Measurements from ENCODE around the gene LHFPL4. TPM values are rescaled to one million over a fixed set of nuclear protein-coding genes. Genes with fewer than 3 reads are reported as not detected.
"Not testable (repeated sequence)": the region's sequence is repeated elsewhere in the genome, so short reads cannot be mapped to it uniquely, and the experiment has no call there.

Gene LHFPL4
- total and polyA plus RNA-seq, 7 experiments from 2014 or later, result 0.08 to 0.13 TPM; not detected in 5

DNA sequence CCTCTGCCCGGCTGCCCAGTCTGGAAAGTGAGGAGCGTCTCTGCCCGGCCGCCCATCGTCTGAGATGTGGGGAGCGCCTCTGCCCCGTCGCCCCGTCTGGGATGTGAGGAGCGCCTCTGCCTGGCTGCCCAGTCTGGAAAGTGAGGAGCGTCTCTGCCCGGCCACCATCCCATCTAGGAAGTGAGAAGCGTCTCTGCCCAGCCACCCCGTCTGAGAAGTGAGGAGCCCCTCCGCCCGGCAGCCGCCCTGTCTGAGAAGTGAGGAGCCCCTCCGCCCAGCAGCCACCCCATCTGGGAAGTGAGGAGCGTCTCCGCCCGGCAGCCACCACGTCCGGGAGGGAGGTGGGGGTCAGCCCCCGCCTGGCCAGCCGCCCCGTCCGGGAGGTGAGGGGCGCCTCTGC is 38.2 kb upstream of the LHFPL4 start:
- H3K27me3 Mint-ChIP-seq, result peaks cover 0 to 20% (median 5%) of the 10 kb centered on the region in 5 donors
- ATAC-seq; H3K9me3 Mint-ChIP-seq; DNase-seq; H3K27ac Mint-ChIP-seq; H3K4me1 ChIP-seq (ENCODE audit: control insufficient read depth in 2 of 2, insufficient read depth in 2 of 2, low read length in 2 of 2); H3K4me3 ChIP-seq (ENCODE audit: low read length); H3K36me3 Mint-ChIP-seq; H3K9me3 ChIP-seq (ENCODE audit: control insufficient read depth in 2 of 3, low read length in 3 of 3); intact Hi-C loops (cut with micrococcal nuclease); H3K36me3 ChIP-seq (ENCODE audit: control insufficient read depth in 2 of 3, insufficient read depth in 3 of 3, low read length in 3 of 3); POLR2A ChIA-PET; H3K27ac ChIP-seq (ENCODE audit: low read depth, low read length); H3K4me1 Mint-ChIP-seq; H3K27me3 ChIP-seq (ENCODE audit: control insufficient read depth in 2 of 2, insufficient read depth in 2 of 2, low read length in 2 of 2); H3K4me3 Mint-ChIP-seq: not testable (repeated sequence)
- CTCF ChIA-PET, result interaction anchor here (0.6 kb wide), 1 partner anchor 9 kb away, joined by 4 read pairs; no protein-coding TSS in a partner anchor

DNA sequence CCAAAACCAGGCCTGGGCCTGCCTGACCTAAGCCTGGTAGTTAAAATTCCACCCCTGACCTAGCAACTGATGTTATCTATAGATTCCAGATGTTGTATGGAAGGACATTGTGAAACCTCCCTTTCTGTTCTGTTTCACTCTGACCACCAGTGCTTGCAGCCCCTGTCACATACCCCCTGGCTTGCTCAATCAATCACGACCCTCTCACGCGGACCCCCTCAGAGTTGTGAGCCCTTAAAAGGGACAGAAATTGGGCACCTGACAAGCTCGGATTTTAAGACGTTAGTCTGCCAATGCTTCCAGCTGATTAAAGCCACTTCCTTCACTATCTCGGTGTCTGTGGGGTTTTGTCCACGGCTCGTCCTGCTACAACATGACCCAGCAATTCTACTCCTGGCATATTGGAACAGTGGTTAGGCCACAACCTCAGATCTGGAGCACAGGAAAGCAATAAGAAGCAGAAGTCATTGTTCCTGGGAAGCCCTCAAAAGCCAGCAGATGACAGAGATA is 36.7 kb upstream of the LHFPL4 start:
- no peaks in the 10 kb centered on the region for H3K9me3 ChIP-seq (ENCODE audit: control insufficient read depth in 2 of 3, low read length in 3 of 3)
- no peak overlapping the region for H3K4me3 Mint-ChIP-seq

DNA sequence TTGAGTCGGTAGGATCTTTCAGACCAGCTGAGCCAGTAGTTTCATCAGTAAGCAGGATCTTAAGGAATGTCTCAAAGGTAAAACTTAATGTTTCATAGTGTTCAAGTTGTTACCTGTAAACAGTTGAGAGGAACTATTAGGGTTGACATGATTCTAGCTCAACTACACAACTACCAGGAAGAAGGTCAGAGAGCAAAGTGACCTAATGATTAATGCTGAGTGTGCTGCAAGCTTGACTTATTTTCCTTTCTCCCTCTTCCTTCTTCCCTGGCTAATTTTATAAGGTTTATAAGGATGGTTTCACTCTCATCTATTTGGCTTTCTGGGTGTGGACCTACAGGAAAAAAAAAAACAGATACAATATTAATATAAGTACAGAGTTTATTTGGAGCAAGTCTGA is 30.2 kb upstream of the LHFPL4 start:
- Histone ChIP-seq H3K4me3 (ENCODE audit: low read length) (no peak overlapping the region), H3K36me3 (ENCODE audit: control insufficient read depth in 2 of 3, insufficient read depth in 3 of 3, low read length in 3 of 3) (no peaks in the 10 kb centered on the region), H3K27me3 (ENCODE audit: control insufficient read depth in 2 of 2, insufficient read depth in 2 of 2, low read length in 2 of 2) (no peaks in the 10 kb centered on the region), H3K9me3 (ENCODE audit: control insufficient read depth in 2 of 3, low read length in 3 of 3) (peaks cover 0 to 5% (median 0%) of the 10 kb centered on the region in 3 experiments), H3K4me1 (ENCODE audit: control insufficient read depth in 2 of 2, insufficient read depth in 2 of 2, low read length in 2 of 2) (no peaks in the 10 kb centered on the region), H3K27ac (ENCODE audit: low read depth, low read length) (no peak overlapping the region)
- intact Hi-C loops (cut with micrococcal nuclease), result no loop called here
- Mint-ChIP-seq H3K9me3 (peaks cover 0 to 18% (median 6%) of the 10 kb centered on the region in 11 donors), H3K27ac (no peak overlapping the region), H3K4me3 (no peak overlapping the region), H3K4me1 (no peaks in the 10 kb centered on the region), H3K27me3 (peaks cover 0 to 6% (median 0%) of the 10 kb centered on the region in 5 donors), H3K36me3 (no peaks in the 10 kb centered on the region)
- ChIA-PET POLR2A (no interaction called here), CTCF (interaction anchor here (0.6 kb wide), 1 partner anchor 613 kb away, joined by 3 read pairs; no protein-coding TSS in a partner anchor)
- DNase-seq (no peak), ATAC-seq (no peak)

More for the DNA sequence above, 36.7 kb upstream of the LHFPL4 start:
- CTCF ChIA-PET, result no interaction called here
- H3K27me3 ChIP-seq (ENCODE audit: control insufficient read depth in 2 of 2, insufficient read depth in 2 of 2, low read length in 2 of 2), result no peaks in the 10 kb centered on the region
- no peak for ATAC-seq
- no peak for DNase-seq
- H3K36me3 ChIP-seq (ENCODE audit: control insufficient read depth in 2 of 3, insufficient read depth in 3 of 3, low read length in 3 of 3), result no peaks in the 10 kb centered on the region
- peaks cover 0 to 20% (median 6%) of the 10 kb centered on the region in 5 donors for H3K27me3 Mint-ChIP-seq
- H3K4me1 ChIP-seq (ENCODE audit: control insufficient read depth in 2 of 2, insufficient read depth in 2 of 2, low read length in 2 of 2), result no peaks in the 10 kb centered on the region
- no peak overlapping the region for H3K27ac ChIP-seq (ENCODE audit: low read depth, low read length)
- H3K4me1 Mint-ChIP-seq, result peaks cover 0 to 3% (median 0%) of the 10 kb centered on the region in 7 donors
- no peaks in the 10 kb centered on the region for H3K36me3 Mint-ChIP-seq
- H3K9me3 Mint-ChIP-seq, result peaks cover 0 to 6% (median 0%) of the 10 kb centered on the region in 11 donors
- H3K4me3 ChIP-seq (ENCODE audit: low read length), result no peak overlapping the region
- POLR2A ChIA-PET, result no interaction called here
- H3K27ac Mint-ChIP-seq, result no peak overlapping the region
- intact Hi-C loops (cut with micrococcal nuclease), result no loop called here

DNA sequence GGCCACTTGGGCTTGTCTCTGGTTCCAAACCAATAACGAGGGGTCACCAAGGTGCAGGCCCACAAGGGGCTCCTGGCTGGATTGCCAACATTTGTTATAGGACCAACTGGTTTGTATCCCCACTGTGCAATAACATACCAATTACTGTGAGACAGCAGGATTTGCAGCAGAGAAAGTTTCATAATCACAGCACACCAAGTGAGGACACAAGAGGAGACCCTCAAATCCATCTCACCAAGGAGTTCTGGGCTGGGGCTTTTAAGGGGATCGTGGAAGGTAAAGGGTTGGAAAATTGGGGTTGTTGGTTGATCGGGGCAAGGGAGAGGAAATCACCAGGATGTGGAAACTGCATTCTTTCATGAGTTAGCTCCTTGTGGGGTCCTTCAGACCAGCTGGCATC is 29.7 kb upstream of the LHFPL4 start:
- ATAC-seq (no peak), DNase-seq (no peak)
- ChIA-PET POLR2A (no interaction called here), CTCF (interaction anchor here (0.6 kb wide), 1 partner anchor 613 kb away, joined by 3 read pairs; no protein-coding TSS in a partner anchor)
- peaks cover 0 to 5% (median 0%) of the 10 kb centered on the region in 3 experiments for H3K9me3 ChIP-seq (ENCODE audit: control insufficient read depth in 2 of 3, low read length in 3 of 3)
- Mint-ChIP-seq H3K27me3 (peaks cover 0 to 6% (median 0%) of the 10 kb centered on the region in 5 donors), H3K4me3 (no peak overlapping the region), H3K27ac (no peak overlapping the region), H3K4me1 (no peaks in the 10 kb centered on the region), H3K9me3 (peaks cover 0 to 18% (median 6%) of the 10 kb centered on the region in 11 donors), H3K36me3 (no peaks in the 10 kb centered on the region)
- H3K36me3 ChIP-seq (ENCODE audit: control insufficient read depth in 2 of 3, insufficient read depth in 3 of 3, low read length in 3 of 3), result no peaks in the 10 kb centered on the region
- no peak overlapping the region for H3K4me3 ChIP-seq (ENCODE audit: low read length)
- H3K27me3 ChIP-seq (ENCODE audit: control insufficient read depth in 2 of 2, insufficient read depth in 2 of 2, low read length in 2 of 2), result no peaks in the 10 kb centered on the region
- H3K4me1 ChIP-seq (ENCODE audit: control insufficient read depth in 2 of 2, insufficient read depth in 2 of 2, low read length in 2 of 2), result no peaks in the 10 kb centered on the region
- H3K27ac ChIP-seq (ENCODE audit: low read depth, low read length), result no peak overlapping the region
- intact Hi-C loops (cut with micrococcal nuclease), result no loop called here

DNA sequence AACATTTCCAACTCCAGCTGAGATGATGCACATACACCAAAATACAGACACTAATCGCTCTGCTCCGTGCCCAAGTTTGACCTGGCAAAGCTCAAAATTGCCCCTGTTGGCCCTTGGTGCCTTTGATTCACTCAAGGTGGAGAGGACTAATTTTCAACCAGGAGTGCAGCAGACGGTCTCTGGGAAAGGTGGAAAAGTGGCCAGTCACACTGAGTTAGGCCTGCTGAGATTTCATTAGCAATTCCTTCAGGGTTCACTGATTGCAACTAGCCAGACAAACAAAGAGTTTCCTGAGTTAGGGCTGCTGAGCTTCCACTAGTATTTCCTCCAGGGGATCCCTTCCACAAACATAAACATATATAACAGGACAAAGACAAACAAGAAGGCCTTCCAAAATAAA is 28.7 kb upstream of the LHFPL4 start:
- intact Hi-C loops (cut with micrococcal nuclease), result no loop called here
- peaks cover 0 to 18% (median 6%) of the 10 kb centered on the region in 11 donors for H3K9me3 Mint-ChIP-seq
- H3K4me3 Mint-ChIP-seq, result no peak overlapping the region
- no peak for ATAC-seq
- ChIA-PET POLR2A (no interaction called here), CTCF (no interaction called here)
- H3K27me3 ChIP-seq (ENCODE audit: control insufficient read depth in 2 of 2, insufficient read depth in 2 of 2, low read length in 2 of 2), result no peaks in the 10 kb centered on the region
- H3K27ac ChIP-seq (ENCODE audit: low read depth, low read length), result no peak overlapping the region
- H3K36me3 ChIP-seq (ENCODE audit: control insufficient read depth in 2 of 3, insufficient read depth in 3 of 3, low read length in 3 of 3), result no peaks in the 10 kb centered on the region
- H3K4me1 Mint-ChIP-seq, result no peaks in the 10 kb centered on the region
- H3K27ac Mint-ChIP-seq, result no peak overlapping the region
- no peak overlapping the region for H3K4me3 ChIP-seq (ENCODE audit: low read length)
- peaks cover 0 to 5% (median 0%) of the 10 kb centered on the region in 5 donors for H3K27me3 Mint-ChIP-seq
- H3K36me3 Mint-ChIP-seq, result no peaks in the 10 kb centered on the region
- peaks cover 0 to 5% (median 0%) of the 10 kb centered on the region in 3 experiments for H3K9me3 ChIP-seq (ENCODE audit: control insufficient read depth in 2 of 3, low read length in 3 of 3)
- no peak for DNase-seq
- H3K4me1 ChIP-seq (ENCODE audit: control insufficient read depth in 2 of 2, insufficient read depth in 2 of 2, low read length in 2 of 2), result no peaks in the 10 kb centered on the region

DNA sequence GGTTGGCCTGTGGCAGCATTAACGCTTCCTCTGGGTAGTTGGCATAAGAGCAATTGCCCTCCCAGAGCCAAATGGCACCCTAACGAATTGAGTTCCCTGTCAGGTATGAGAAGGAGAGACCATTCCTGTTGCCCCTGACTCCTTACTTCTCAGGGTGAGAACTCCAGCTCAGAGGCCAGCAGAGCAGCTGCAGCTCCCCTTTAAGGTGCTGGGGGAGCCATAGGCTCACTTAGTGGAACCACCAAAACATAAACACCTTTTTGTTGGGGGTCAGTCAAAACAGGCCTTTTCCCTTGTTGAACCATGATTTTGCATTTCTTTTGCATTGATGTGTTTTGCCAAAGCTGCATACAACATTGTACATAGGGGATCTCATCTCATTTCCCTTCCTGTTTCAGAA is 28.1 kb upstream of the LHFPL4 start:
- intact Hi-C loops (cut with micrococcal nuclease), result no loop called here
- DNase-seq, result no peak
- Mint-ChIP-seq H3K4me1 (no peaks in the 10 kb centered on the region), H3K9me3 (peaks cover 0 to 18% (median 6%) of the 10 kb centered on the region in 11 donors), H3K36me3 (no peaks in the 10 kb centered on the region), H3K27ac (no peak overlapping the region), H3K27me3 (peaks cover 0 to 4% (median 0%) of the 10 kb centered on the region in 5 donors), H3K4me3 (no peak overlapping the region)
- Histone ChIP-seq H3K4me3 (ENCODE audit: low read length) (no peak overlapping the region), H3K4me1 (ENCODE audit: control insufficient read depth in 2 of 2, insufficient read depth in 2 of 2, low read length in 2 of 2) (no peaks in the 10 kb centered on the region), H3K27ac (ENCODE audit: low read depth, low read length) (no peak overlapping the region), H3K36me3 (ENCODE audit: control insufficient read depth in 2 of 3, insufficient read depth in 3 of 3, low read length in 3 of 3) (no peaks in the 10 kb centered on the region), H3K9me3 (ENCODE audit: control insufficient read depth in 2 of 3, low read length in 3 of 3) (peaks cover 0 to 5% (median 0%) of the 10 kb centered on the region in 3 experiments), H3K27me3 (ENCODE audit: control insufficient read depth in 2 of 2, insufficient read depth in 2 of 2, low read length in 2 of 2) (no peaks in the 10 kb centered on the region)
- no peak for ATAC-seq
- ChIA-PET POLR2A (no interaction called here), CTCF (no interaction called here)

DNA sequence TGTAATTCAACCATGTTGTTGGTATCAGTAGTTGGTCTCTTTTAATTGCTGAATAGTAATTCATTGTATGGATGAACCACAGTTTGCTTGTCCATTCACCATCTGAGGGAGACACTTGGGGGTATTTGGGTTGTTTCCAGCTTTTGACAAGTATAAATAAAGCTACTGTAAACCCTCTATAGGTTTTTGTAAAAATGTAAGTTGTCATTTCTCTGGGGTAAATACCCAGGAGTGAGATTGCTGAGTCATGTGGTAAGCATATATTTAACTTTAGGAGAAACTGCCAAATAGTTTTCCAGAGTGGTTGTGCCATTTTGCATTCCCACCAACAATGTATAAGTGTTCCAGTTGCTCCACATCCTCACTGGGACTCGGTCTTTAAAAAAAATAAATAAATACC is 15.4 kb upstream of the LHFPL4 start:
- no peaks in the 10 kb centered on the region for H3K9me3 ChIP-seq (ENCODE audit: control insufficient read depth in 2 of 3, low read length in 3 of 3)
- Mint-ChIP-seq H3K4me3 (no peak overlapping the region), H3K27me3 (peaks cover 6 to 36% (median 19%) of the 10 kb centered on the region in 5 donors), H3K36me3 (peaks cover 0 to 9% (median 0%) of the 10 kb centered on the region in 5 donors), H3K27ac (no peak overlapping the region), H3K4me1 (no peaks in the 10 kb centered on the region), H3K9me3 (peaks cover 0 to 44% (median 16%) of the 10 kb centered on the region in 11 donors)
- CTCF ChIA-PET, result no interaction called here
- H3K4me1 ChIP-seq (ENCODE audit: control insufficient read depth in 2 of 2, insufficient read depth in 2 of 2, low read length in 2 of 2), result no peaks in the 10 kb centered on the region
- no peak overlapping the region for H3K4me3 ChIP-seq (ENCODE audit: low read length)
- intact Hi-C loops (cut with micrococcal nuclease), result no loop called here
- no peaks in the 10 kb centered on the region for H3K27me3 ChIP-seq (ENCODE audit: control insufficient read depth in 2 of 2, insufficient read depth in 2 of 2, low read length in 2 of 2)
- no peak overlapping the region for H3K27ac ChIP-seq (ENCODE audit: low read depth, low read length)
- no peaks in the 10 kb centered on the region for H3K36me3 ChIP-seq (ENCODE audit: control insufficient read depth in 2 of 3, insufficient read depth in 3 of 3, low read length in 3 of 3)
- ATAC-seq (no peak), DNase-seq (no peak)
- POLR2A ChIA-PET, result no interaction called here
